Suprapubic skin (tissue), 4 donors: ENCODE results near the gene IFI16. TPM values are rescaled to one million over a fixed set of nuclear protein-coding genes. Genes with fewer than 3 reads are reported as not detected.

Experiments
- DNase-seq, 2 donors: peaks; one replicate each; pipeline ENCODE4 v3.0.0-alpha.2; 2019; ENCODE audit warnings: low spot score in 2 of 2
- H3K27ac ChIP-seq: fragments of 200-600 bp; sonication (generic); one replicate; pipeline ENCODE4 v1.5.1; 2019
- H3K27me3 ChIP-seq: fragments of 200-600 bp; sonication (generic); one replicate; pipeline ENCODE4 v1.5.1; 2019
- H3K36me3 ChIP-seq: fragments of 200-600 bp; sonication (generic); one replicate; pipeline ENCODE4 v1.5.1; 2019
- H3K4me1 ChIP-seq: fragments of 200-600 bp; sonication (generic); one replicate; pipeline ENCODE4 v1.5.1; 2019
- H3K4me3 ChIP-seq: fragments of 200-600 bp; sonication (generic); one replicate; pipeline ENCODE4 v1.5.1; 2019; ENCODE audit warnings: mild to moderate bottlenecking
- H3K9me3 ChIP-seq: fragments of 200-600 bp; sonication (generic); one replicate; pipeline ENCODE4 v1.5.1; 2019
- EP300 ChIP-seq: sonication (generic); formaldehyde crosslinking; IDR thresholded peaks from one replicate; pipeline ENCODE4 v1.6.1; 2017; ENCODE audit warnings: antibody characterized with exemption
- POLR2A ChIP-seq, 2 donors: fragments of 450-650 bp; IDR thresholded peaks; one replicate each; pipeline ENCODE4 v1.6.1; 2017; ENCODE audit warnings: antibody characterized with exemption in 2 of 2, mild to moderate bottlenecking in 2 of 2, moderate library complexity in 2 of 2
- POLR2AphosphoS5 ChIP-seq, 3 donors: sonication (generic); formaldehyde crosslinking; IDR thresholded peaks; one replicate each; pipeline ENCODE4 v1.6.1; 2017; ENCODE audit warnings: antibody characterized with exemption in 3 of 3
- WGBS: methylation state at CpG from one replicate; pipeline ENCODE4 v1.1.5; 2018; 5-methylcytosine and 5-hydroxymethylcytosine counted together
- total RNA-seq, 4 donors: library from RNA; depleted of rRNA; stranded (reverse); fragments of >200 nt; gene quantifications; one replicate each; pipeline ENCODE4 v1.1.0, GENCODE V29; 2016
- TF ChIP-seq, protein P1 (sequence below), 2 donors: fragments of 200-600 bp in 1 of 2; fragments of 450-650 bp in 1 of 2; sonication (generic) in 1 of 2; IDR thresholded peaks; one replicate each; pipeline ENCODE4 v1.5.1; 2016 to 2019; ENCODE audit warnings: antibody characterized with exemption in 2 of 2, mild to moderate bottlenecking in 1 of 2, moderate library complexity in 1 of 2

Gene IFI16
- total RNA-seq, 4 donors from 2014 or later = 52.3 to 70.4 (median 66.0) TPM

DNA sequence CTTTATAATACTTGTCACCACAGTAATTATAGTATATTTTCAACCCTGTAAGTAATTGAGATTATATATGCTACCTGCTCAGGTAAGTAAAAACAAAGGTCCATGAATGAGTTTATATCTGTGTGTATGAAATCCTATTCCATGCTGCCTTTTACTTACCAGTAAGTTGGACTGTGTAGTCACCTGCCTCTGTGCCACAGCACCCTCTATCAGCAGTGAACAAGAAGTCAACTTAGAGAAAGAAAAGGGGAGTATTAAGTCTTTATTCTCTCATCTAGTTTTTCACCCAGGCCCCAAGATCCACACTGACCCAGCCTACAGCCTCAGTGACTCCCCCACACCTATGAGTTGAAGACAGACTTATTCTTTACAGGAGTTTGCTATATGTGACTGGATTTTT lies 36.9 kb upstream of the IFI16 start:
- TF ChIP-seq, protein P1, sequence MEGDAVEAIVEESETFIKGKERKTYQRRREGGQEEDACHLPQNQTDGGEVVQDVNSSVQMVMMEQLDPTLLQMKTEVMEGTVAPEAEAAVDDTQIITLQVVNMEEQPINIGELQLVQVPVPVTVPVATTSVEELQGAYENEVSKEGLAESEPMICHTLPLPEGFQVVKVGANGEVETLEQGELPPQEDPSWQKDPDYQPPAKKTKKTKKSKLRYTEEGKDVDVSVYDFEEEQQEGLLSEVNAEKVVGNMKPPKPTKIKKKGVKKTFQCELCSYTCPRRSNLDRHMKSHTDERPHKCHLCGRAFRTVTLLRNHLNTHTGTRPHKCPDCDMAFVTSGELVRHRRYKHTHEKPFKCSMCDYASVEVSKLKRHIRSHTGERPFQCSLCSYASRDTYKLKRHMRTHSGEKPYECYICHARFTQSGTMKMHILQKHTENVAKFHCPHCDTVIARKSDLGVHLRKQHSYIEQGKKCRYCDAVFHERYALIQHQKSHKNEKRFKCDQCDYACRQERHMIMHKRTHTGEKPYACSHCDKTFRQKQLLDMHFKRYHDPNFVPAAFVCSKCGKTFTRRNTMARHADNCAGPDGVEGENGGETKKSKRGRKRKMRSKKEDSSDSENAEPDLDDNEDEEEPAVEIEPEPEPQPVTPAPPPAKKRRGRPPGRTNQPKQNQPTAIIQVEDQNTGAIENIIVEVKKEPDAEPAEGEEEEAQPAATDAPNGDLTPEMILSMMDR (IDR thresholded peaks at IDR 0.05) = no peak
- TF ChIP-seq POLR2A (IDR thresholded peaks at IDR 0.05) (no peak), POLR2AphosphoS5 (IDR thresholded peaks at IDR 0.05) (no peak), EP300 (no peak)
- no peak for DNase-seq
- Histone ChIP-seq H3K27me3 (no peaks in the 10 kb centered on the region), H3K36me3 (no peaks in the 10 kb centered on the region), H3K27ac (no peak overlapping the region), H3K9me3 (no peaks in the 10 kb centered on the region), H3K4me1 (no peaks in the 10 kb centered on the region), H3K4me3 (no peak overlapping the region)

DNA sequence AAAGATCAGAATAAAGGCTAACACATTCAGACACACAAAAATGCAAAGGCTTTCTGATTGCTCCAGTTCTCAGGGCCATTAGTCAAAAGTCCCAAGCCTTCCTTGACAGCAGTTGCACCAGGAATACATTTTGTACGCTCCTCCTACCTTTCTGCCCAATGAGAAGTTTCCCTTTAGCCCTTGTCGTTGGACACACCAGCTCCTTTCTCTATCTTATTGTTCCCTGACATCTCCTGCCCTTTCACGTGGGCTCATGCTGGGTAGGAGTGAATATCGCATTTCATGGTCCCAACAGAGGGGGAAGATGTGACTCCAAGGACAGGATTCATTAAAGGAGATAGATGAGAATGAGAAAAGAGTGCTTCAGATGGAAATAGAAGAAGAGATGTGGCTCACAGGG lies 33.5 kb upstream of the IFI16 start:
- no peaks in the 10 kb centered on the region for H3K27me3 ChIP-seq
- WGBS = 45% methylated on average over 4 of the region's 4 CpGs
- TF ChIP-seq EP300 (no peak), POLR2AphosphoS5 (IDR thresholded peaks at IDR 0.05) (no peak), POLR2A (IDR thresholded peaks at IDR 0.05) (no peak)
- TF ChIP-seq, protein P1 (IDR thresholded peaks at IDR 0.05) = no peak

DNA sequence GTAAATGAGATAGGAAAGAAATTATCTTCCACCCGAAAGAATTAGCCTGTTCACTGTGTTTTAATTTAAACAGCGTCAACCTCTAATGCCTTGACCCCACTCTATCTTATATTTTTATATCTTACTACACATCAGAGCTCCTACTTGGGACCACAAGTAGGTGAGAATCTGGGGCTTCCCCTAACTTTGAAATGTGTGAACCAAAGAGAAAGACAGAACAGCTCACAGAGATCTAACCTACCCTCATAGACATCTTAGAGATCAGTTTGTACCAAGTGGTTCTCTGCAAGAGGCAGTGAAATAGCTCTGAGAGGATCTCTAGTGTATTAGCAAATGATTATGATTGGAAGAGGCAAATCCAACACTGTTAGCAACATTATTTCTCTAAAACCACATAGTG lies 31.0 kb upstream of the IFI16 start:
- no peaks in the 10 kb centered on the region for H3K4me1 ChIP-seq
- TF ChIP-seq EP300 (no peak), POLR2A (IDR thresholded peaks at IDR 0.05) (no peak), POLR2AphosphoS5 (IDR thresholded peaks at IDR 0.05) (no peak)
- TF ChIP-seq, protein P1 (IDR thresholded peaks at IDR 0.05) = no peak
- H3K27ac ChIP-seq = no peak overlapping the region
- no peaks in the 10 kb centered on the region for H3K9me3 ChIP-seq
- no peak overlapping the region for H3K4me3 ChIP-seq
- WGBS = 50% methylated on average over 2 of the region's 2 CpGs
- H3K27me3 ChIP-seq = no peaks in the 10 kb centered on the region
- DNase-seq = no peak
- no peaks in the 10 kb centered on the region for H3K36me3 ChIP-seq

More for the DNA sequence above, 33.5 kb upstream of the IFI16 start:
- Histone ChIP-seq H3K4me1 (no peaks in the 10 kb centered on the region), H3K27ac (no peak overlapping the region), H3K9me3 (no peaks in the 10 kb centered on the region), H3K4me3 (no peak overlapping the region), H3K36me3 (no peaks in the 10 kb centered on the region)
- DNase-seq = no peak

DNA sequence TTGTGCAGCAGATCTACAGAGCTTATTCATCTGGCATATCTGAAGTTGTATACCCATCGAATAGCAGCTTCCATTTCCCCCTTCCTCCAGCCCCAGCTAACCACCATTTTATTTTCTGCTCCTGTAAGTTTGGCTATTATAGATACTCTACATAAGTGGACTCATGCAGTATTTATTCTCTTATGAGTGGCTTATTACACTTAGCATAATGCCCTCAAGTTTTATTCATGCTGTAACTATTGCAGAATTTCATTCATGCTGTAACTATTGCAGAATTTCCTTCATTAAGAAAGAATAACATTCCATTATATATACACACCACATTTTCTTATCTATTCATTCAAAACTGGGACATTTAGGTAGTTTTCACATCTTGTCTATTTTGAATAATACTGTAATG lies 30.5 kb upstream of the IFI16 start:
- H3K36me3 ChIP-seq = no peaks in the 10 kb centered on the region
- WGBS = 65% methylated on average over 1 of the region's 1 CpG
- H3K27me3 ChIP-seq = no peaks in the 10 kb centered on the region
- TF ChIP-seq POLR2AphosphoS5 (IDR thresholded peaks at IDR 0.05) = no peak
- TF ChIP-seq POLR2A (IDR thresholded peaks at IDR 0.05) = no peak
- TF ChIP-seq EP300 = no peak
- TF ChIP-seq, protein P1 (IDR thresholded peaks at IDR 0.05) = no peak
- H3K27ac ChIP-seq = no peak overlapping the region
- H3K4me3 ChIP-seq = no peak overlapping the region
- no peaks in the 10 kb centered on the region for H3K4me1 ChIP-seq
- H3K9me3 ChIP-seq = no peaks in the 10 kb centered on the region
- no peak for DNase-seq

DNA sequence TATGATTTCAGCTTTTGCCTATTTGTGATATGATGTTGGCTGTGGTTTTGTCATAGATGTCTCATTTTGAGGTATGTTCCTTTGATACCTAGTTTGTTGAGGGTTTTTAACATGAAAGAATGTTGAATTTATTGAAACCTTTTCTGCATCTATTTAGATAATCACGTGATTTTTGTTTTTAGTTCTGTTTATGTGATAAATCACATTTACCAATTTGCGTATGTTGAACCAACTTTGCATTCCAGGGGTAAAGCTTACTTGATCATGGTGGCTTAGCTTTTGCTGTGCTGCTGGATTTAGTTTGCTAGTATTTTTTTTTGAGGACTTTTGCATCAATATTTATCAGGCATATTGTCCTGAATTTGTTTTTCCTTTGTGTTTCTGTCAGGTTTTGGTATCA lies 26.5 kb upstream of the IFI16 start:
- no peaks in the 10 kb centered on the region for H3K27me3 ChIP-seq
- no peak for DNase-seq
- H3K9me3 ChIP-seq = no peaks in the 10 kb centered on the region
- 92% methylated on average over 2 of the region's 2 CpGs for WGBS
- H3K36me3 ChIP-seq = no peaks in the 10 kb centered on the region
- no peak overlapping the region for H3K4me3 ChIP-seq
- no peak overlapping the region for H3K27ac ChIP-seq
- TF ChIP-seq POLR2A (IDR thresholded peaks at IDR 0.05) (no peak), EP300 (no peak), POLR2AphosphoS5 (IDR thresholded peaks at IDR 0.05) (no peak)
- TF ChIP-seq, protein P1 (IDR thresholded peaks at IDR 0.05) = no peak
- no peaks in the 10 kb centered on the region for H3K4me1 ChIP-seq
